DND-41 (cell line): ENCODE results near the gene PIEZO1.

Source experiments
- ATAC-seq: fragments of 200-7000 bp; cut with Tn5 transposase; 3 replicates; pipeline ENCODE4 v1.9.1; 2021; ENCODE audit warnings: low read depth; ENCODE audit not compliant: insufficient read depth
- DNase-seq: peaks from one replicate; pipeline ENCODE4 v3.0.0-alpha.2; 2020
- H2AFZ ChIP-seq: 2 replicates; pipeline ENCODE4 v1.6.0; 2012; ENCODE audit warnings: low read depth, low read length
- H3K27ac ChIP-seq: 2 replicates; pipeline ENCODE4 v1.5.1; 2012; ENCODE audit warnings: low read length, inconsistent platforms
- H3K27me3 ChIP-seq: fragments of 200-600 bp; sonication (generic); 2 replicates; pipeline ENCODE4 v1.6.0; 2012; ENCODE audit warnings: low read length, mild to moderate bottlenecking, inconsistent platforms; ENCODE audit not compliant: insufficient read depth, poor library complexity
- H3K36me3 ChIP-seq: 2 replicates; pipeline ENCODE4 v1.5.1; 2012; ENCODE audit warnings: low read length, inconsistent platforms; ENCODE audit not compliant: insufficient read depth
- H3K4me1 ChIP-seq: 2 replicates; pipeline ENCODE4 v1.5.1; 2012; ENCODE audit warnings: mild to moderate bottlenecking, low read length; ENCODE audit not compliant: insufficient read depth
- H3K4me2 ChIP-seq: 2 replicates; pipeline ENCODE4 v1.6.0; 2012; ENCODE audit warnings: mild to moderate bottlenecking, moderate library complexity, low read length, inconsistent platforms; ENCODE audit not compliant: insufficient read depth
- H3K4me3 ChIP-seq, 2 experiments: fragments of 200-600 bp in 1 of 2; shearing (Covaris generic) in 1 of 2; 2 replicates each; pipeline ENCODE4 v1.5.1; 2012 to 2016; ENCODE audit warnings: inconsistent platforms in 2 of 2, low read length in 2 of 2, mild to moderate bottlenecking in 2 of 2, low read depth in 1 of 2, moderate library complexity in 1 of 2
- H3K79me2 ChIP-seq: 2 replicates; pipeline ENCODE4 v1.6.0; 2012; ENCODE audit warnings: low read length, inconsistent platforms; ENCODE audit not compliant: insufficient read depth
- H3K9ac ChIP-seq: 2 replicates; pipeline ENCODE4 v1.6.0; 2012; ENCODE audit warnings: low read depth, mild to moderate bottlenecking, inconsistent platforms, low read length, moderate library complexity
- H3K9me3 ChIP-seq: 2 replicates; pipeline ENCODE4 v1.5.1; 2012; ENCODE audit warnings: low read length, moderate library complexity, mild to moderate bottlenecking, inconsistent platforms; ENCODE audit not compliant: insufficient read depth, severe bottlenecking
- H4K20me1 ChIP-seq: 2 replicates; pipeline ENCODE4 v1.6.0; 2012; ENCODE audit warnings: low read length; ENCODE audit not compliant: insufficient read depth
- CTCF ChIP-seq: IDR thresholded peaks from 2 replicates; pipeline ENCODE4 v1.5.1; 2012; ENCODE audit warnings: borderline replicate concordance, low read length, moderate library complexity, mild to moderate bottlenecking; ENCODE audit not compliant: poor library complexity, severe bottlenecking; ENCODE audit errors: extremely low read depth
- EZH2 ChIP-seq: IDR thresholded peaks from 3 replicates; pipeline ENCODE4 v1.6.1; 2012; ENCODE audit warnings: borderline replicate concordance, low read depth, mild to moderate bottlenecking, moderate library complexity, low read length, inconsistent platforms; ENCODE audit not compliant: severe bottlenecking

PIEZO1 gene

GRCh38 chr16:88739139-88739976 is 45.7 kb downstream of the PIEZO1 start:
- TF ChIP-seq EZH2 (no peak), CTCF (no peak)
- Histone ChIP-seq H3K27ac (no peak overlapping the region), H3K4me3 (no peak overlapping the region), H3K27me3 (no peaks in the 10 kb centered on the region), H3K36me3 (peaks cover 84% of the 10 kb centered on the region), H3K4me1 (no peaks in the 10 kb centered on the region), H3K79me2 (peaks cover 8% of the 10 kb centered on the region), H3K4me2 (no peak overlapping the region), H3K9ac (no peak overlapping the region), H4K20me1 (peaks cover 51% of the 10 kb centered on the region), H2AFZ (no peak overlapping the region), H3K9me3 (no peaks in the 10 kb centered on the region)
- ATAC-seq (no peak), DNase-seq (no peak)

GRCh38 chr16:88738151-88739084 is 46.6 kb downstream of the PIEZO1 start:
- no peaks in the 10 kb centered on the region for H3K27me3 ChIP-seq
- no peak overlapping the region for H2AFZ ChIP-seq
- H3K4me3 ChIP-seq: no peak overlapping the region
- peaks cover 2% of the 10 kb centered on the region; the same call in 1 of the 2 replicates for H3K79me2 ChIP-seq
- ATAC-seq (no peak), DNase-seq (no peak)
- peaks cover 41% of the 10 kb centered on the region for H4K20me1 ChIP-seq
- no peak overlapping the region for H3K27ac ChIP-seq
- no peaks in the 10 kb centered on the region for H3K4me1 ChIP-seq
- peaks cover 86% of the 10 kb centered on the region for H3K36me3 ChIP-seq
- H3K9me3 ChIP-seq: no peaks in the 10 kb centered on the region
- TF ChIP-seq EZH2 (no peak), CTCF (no peak)
- no peak overlapping the region for H3K4me2 ChIP-seq
- no peak overlapping the region for H3K9ac ChIP-seq

GRCh38 chr16:88737298-88738150 is 47.5 kb downstream of the PIEZO1 start:
- peaks cover 32% of the 10 kb centered on the region for H4K20me1 ChIP-seq
- H3K9me3 ChIP-seq: no peaks in the 10 kb centered on the region
- peaks cover 86% of the 10 kb centered on the region for H3K36me3 ChIP-seq
- TF ChIP-seq CTCF (peak; percentile 84), EZH2 (no peak)
- ATAC-seq: peak; percentile 78
- H3K27ac ChIP-seq: no peak overlapping the region
- peak; percentile 52 for DNase-seq
- H2AFZ ChIP-seq: no peak overlapping the region
- H3K4me3 ChIP-seq: no peak overlapping the region
- no peak overlapping the region for H3K4me2 ChIP-seq
- H3K79me2 ChIP-seq: no peaks in the 10 kb centered on the region; the same call in 1 of the 2 replicates
- no peaks in the 10 kb centered on the region for H3K4me1 ChIP-seq
- H3K27me3 ChIP-seq: no peaks in the 10 kb centered on the region
- no peak overlapping the region for H3K9ac ChIP-seq
